Endothelial cell of umbilical vein (primary cell): ENCODE data around the gene LLPH. TPM values are rescaled to one million over a fixed set of nuclear protein-coding genes. Genes with fewer than 3 reads are reported as not detected.

ENCODE experiments used
- BruUV-seq: library from RNA; stranded (reverse); fragments of 400-500 nt; replicated peaks from 2 replicates; lab custom pipeline; 2021; lab: Mats Ljungman, UMichigan
- CTCF ChIA-PET: fragments of 300-600, 350-600 bp; sonication (Branson Sonifier 250); formaldehyde crosslinking; loops from one replicate; lab custom pipeline; 2021; ENCODE audit warnings: antibody characterized with exemption, inconsistent platforms; lab: Charles Lee
- POLR2A ChIA-PET: fragments of 300-600, 350-600 bp; sonication (Branson Sonifier 250); formaldehyde crosslinking; loops from one replicate; lab custom pipeline; 2021; ENCODE audit warnings: antibody characterized with exemption, inconsistent platforms; lab: Charles Lee
- DNase-seq: peaks from one replicate; pipeline ENCODE4 v3.0.0-alpha.2; 2011; ENCODE audit warnings: low read depth, low spot score
- FAIRE-seq: peaks from 2 replicates; lab custom pipeline; 2011; peaks lifted over from hg19 to GRCh38; lab: Jason Lieb, UNC
- H2AFZ ChIP-seq: 2 replicates; pipeline ENCODE4 v1.6.0; 2012; ENCODE audit warnings: low read depth, low read length, control low read depth, inconsistent platforms
- H3K27ac ChIP-seq: 2 replicates; pipeline ENCODE4 v1.5.1; 2011; ENCODE audit warnings: low read depth, mild to moderate bottlenecking, control low read depth, low read length, moderate library complexity; ENCODE audit not compliant: insufficient read depth
- H3K27me3 ChIP-seq, 2 experiments: 2 replicates each; pipeline versions ENCODE4 v1.6.0 to v1.6.1; 2011; ENCODE audit warnings: low read length in 2 of 2, mixed read lengths in 1 of 2; ENCODE audit not compliant: control insufficient read depth in 2 of 2, insufficient read depth in 2 of 2
- H3K36me3 ChIP-seq, 2 experiments: 2 replicates in 1 of 2; 3 replicates in 1 of 2; pipeline ENCODE4 v1.5.1; 2011; ENCODE audit warnings: low read length in 2 of 2, mild to moderate bottlenecking in 1 of 2, moderate library complexity in 1 of 2; ENCODE audit not compliant: control insufficient read depth in 2 of 2, insufficient read depth in 2 of 2; ENCODE audit errors: extremely low read depth in 1 of 2
- H3K4me1 ChIP-seq: 3 replicates; pipeline ENCODE4 v1.5.1; 2011; ENCODE audit warnings: mild to moderate bottlenecking, low read length; ENCODE audit not compliant: control insufficient read depth, insufficient read depth; ENCODE audit errors: extremely low read depth
- H3K4me2 ChIP-seq: 2 replicates; pipeline ENCODE4 v1.6.1; 2011; ENCODE audit warnings: low read length, control low read depth, mixed read lengths; ENCODE audit not compliant: insufficient read depth
- H3K4me3 ChIP-seq, 3 experiments: fragments of 200-600 bp in 1 of 3; sonication (generic), shearing (Covaris generic) in 1 of 3; replicated peaks in 1 of 3; 2 replicates each; pipeline ENCODE4 v1.5.1; 2011 to 2016; ENCODE audit warnings: control low read depth in 3 of 3, low read length in 3 of 3, mild to moderate bottlenecking in 2 of 3, inconsistent platforms in 1 of 3, low read depth in 1 of 3, moderate library complexity in 1 of 3; ENCODE audit not compliant: insufficient read depth in 1 of 3
- H3K79me2 ChIP-seq: 2 replicates; pipeline ENCODE4 v1.6.0; 2012; ENCODE audit warnings: low read length, inconsistent platforms; ENCODE audit not compliant: control insufficient read depth, insufficient read depth
- H3K9ac ChIP-seq: replicated peaks from 2 replicates; pipeline ENCODE3; 2011; ENCODE audit warnings: low read length, control low read depth; ENCODE audit not compliant: insufficient read depth; ENCODE audit errors: extremely low read depth
- H3K9me1 ChIP-seq: replicated peaks from 3 replicates; pipeline ENCODE4 v1.6.0; 2011; ENCODE audit warnings: mild to moderate bottlenecking, low read length; ENCODE audit not compliant: control insufficient read depth, insufficient read depth; ENCODE audit errors: extremely low read depth
- H3K9me3 ChIP-seq: replicated peaks from 2 replicates; pipeline ENCODE4 v1.5.1; 2012; ENCODE audit warnings: low read length, inconsistent platforms; ENCODE audit not compliant: control insufficient read depth, insufficient read depth
- H4K20me1 ChIP-seq: replicated peaks from 2 replicates; pipeline ENCODE3; 2011; ENCODE audit warnings: mild to moderate bottlenecking, low read length; ENCODE audit not compliant: control insufficient read depth, insufficient read depth; ENCODE audit errors: extremely low read depth
- EZH2 ChIP-seq: IDR thresholded peaks from 2 replicates; pipeline ENCODE4 v1.6.1; 2012; ENCODE audit warnings: borderline replicate concordance, low read depth, mild to moderate bottlenecking, moderate library complexity, low read length, inconsistent platforms; ENCODE audit not compliant: severe bottlenecking
- FOS ChIP-seq: IDR thresholded peaks from 2 replicates; pipeline ENCODE4 v1.6.1; 2011; ENCODE audit warnings: mild to moderate bottlenecking, low read length, moderate library complexity, borderline replicate concordance; ENCODE audit not compliant: insufficient read depth
- GATA2 ChIP-seq: IDR thresholded peaks from 2 replicates; pipeline ENCODE4 v1.7.0; 2011; ENCODE audit warnings: low read depth, mild to moderate bottlenecking, moderate library complexity, mixed read lengths, low read length; ENCODE audit not compliant: insufficient read length, insufficient read depth
- JUN ChIP-seq: IDR thresholded peaks from 2 replicates; pipeline ENCODE4 v1.6.1; 2011; ENCODE audit warnings: borderline replicate concordance, low read depth; ENCODE audit not compliant: insufficient read length, insufficient read depth
- MYC ChIP-seq: IDR thresholded peaks from one replicate; pipeline ENCODE4 v1.6.1; 2011; ENCODE audit warnings: mild to moderate bottlenecking, low read depth, low read length
- POLR2A ChIP-seq: IDR thresholded peaks from 2 replicates; pipeline ENCODE4 v1.6.1; 2012; ENCODE audit warnings: low read depth, mild to moderate bottlenecking, control low read depth, low read length
- POLR2AphosphoS5 ChIP-seq: IDR thresholded peaks from 2 replicates; pipeline ENCODE4 v1.6.1; 2012; ENCODE audit warnings: low read depth, mild to moderate bottlenecking, control low read depth, low read length, moderate library complexity; ENCODE audit not compliant: insufficient read depth
- dilution Hi-C: fragments of 300-500 bp; cut with MboI; formaldehyde crosslinking; loops from one replicate; pipeline ENCODE4 v1.15.0; 2019; ENCODE audit warnings: low sequenced_read_pairs; ENCODE audit not compliant: extremely low pct_ligation_motif_present
- intact Hi-C: fragments of 100-400 bp; cut with micrococcal nuclease; formaldehyde crosslinking; loops from one replicate; pipeline ENCODE4 v1.10.0; 2022
- polyA plus RNA-seq, 4 experiments: library from polyadenylated mRNA; depleted of rRNA in 3 of 4; stranded (reverse) in 3 of 4; unstranded in 1 of 4; fragments of >200 nt; gene quantifications; 2 replicates each; pipeline versions ENCODE4 v1.2.1 to v1.2.3, GENCODE V29; 2011 to 2012; ENCODE audit warnings: missing spikeins in 1 of 4
- total RNA-seq: library from RNA; stranded (reverse); gene quantifications from 2 replicates; pipeline ENCODE4 v1.2.3, GENCODE V29; 2021
- TF ChIP-seq, protein P1 (sequence below), 2 donors: IDR thresholded peaks; 1 replicate in 1 of 2; 2 replicates in 1 of 2; pipeline ENCODE4 v1.5.1; 2011; ENCODE audit warnings: low read length in 2 of 2, mild to moderate bottlenecking in 2 of 2, moderate library complexity in 2 of 2, control low read depth in 1 of 2, inconsistent platforms in 1 of 2, low read depth in 1 of 2; ENCODE audit not compliant: insufficient read depth in 1 of 2; ENCODE audit errors: extremely low read depth in 1 of 2
- TF ChIP-seq, protein P2 (sequence below): IDR thresholded peaks from 2 replicates; pipeline ENCODE4 v1.6.1; 2011; ENCODE audit not compliant: insufficient read depth, insufficient read length

The LLPH gene
- total and polyA plus RNA-seq, 2 donors (not counting 3 experiments of a cell fraction or from before 2014, with no cell fraction given): 4.0 to 34.0 TPM

- POLR2A ChIA-PET: no interaction called here
- no peak for FAIRE-seq
These were observed 10.2 kb upstream of the LLPH start for GRCh38 chr12:66140731-66141130.

More at GRCh38 chr12:66140731-66141130, 10.2 kb upstream of the LLPH start:
- peaks cover 6% of the 10 kb centered on the region for H3K9me3 ChIP-seq
- H2AFZ ChIP-seq: no peak overlapping the region
- H3K36me3 ChIP-seq: peaks cover 3 to 4% of the 10 kb centered on the region in 2 experiments
- no peaks in the 10 kb centered on the region for H4K20me1 ChIP-seq
- H3K27ac ChIP-seq: no peak overlapping the region
- no peak overlapping the region for H3K4me3 ChIP-seq
- no TSS peak for BruUV-seq
- TF ChIP-seq GATA2: no peak
- no peak for TF ChIP-seq EZH2
- TF ChIP-seq POLR2AphosphoS5: no peak
- TF ChIP-seq, protein P1, sequence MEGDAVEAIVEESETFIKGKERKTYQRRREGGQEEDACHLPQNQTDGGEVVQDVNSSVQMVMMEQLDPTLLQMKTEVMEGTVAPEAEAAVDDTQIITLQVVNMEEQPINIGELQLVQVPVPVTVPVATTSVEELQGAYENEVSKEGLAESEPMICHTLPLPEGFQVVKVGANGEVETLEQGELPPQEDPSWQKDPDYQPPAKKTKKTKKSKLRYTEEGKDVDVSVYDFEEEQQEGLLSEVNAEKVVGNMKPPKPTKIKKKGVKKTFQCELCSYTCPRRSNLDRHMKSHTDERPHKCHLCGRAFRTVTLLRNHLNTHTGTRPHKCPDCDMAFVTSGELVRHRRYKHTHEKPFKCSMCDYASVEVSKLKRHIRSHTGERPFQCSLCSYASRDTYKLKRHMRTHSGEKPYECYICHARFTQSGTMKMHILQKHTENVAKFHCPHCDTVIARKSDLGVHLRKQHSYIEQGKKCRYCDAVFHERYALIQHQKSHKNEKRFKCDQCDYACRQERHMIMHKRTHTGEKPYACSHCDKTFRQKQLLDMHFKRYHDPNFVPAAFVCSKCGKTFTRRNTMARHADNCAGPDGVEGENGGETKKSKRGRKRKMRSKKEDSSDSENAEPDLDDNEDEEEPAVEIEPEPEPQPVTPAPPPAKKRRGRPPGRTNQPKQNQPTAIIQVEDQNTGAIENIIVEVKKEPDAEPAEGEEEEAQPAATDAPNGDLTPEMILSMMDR (IDR thresholded peaks at IDR 0.05; ENCODE audit: extremely low read depth in 1 of 2, insufficient read depth in 1 of 2, low read depth in 1 of 2, low read length in 2 of 2): no peak
- TF ChIP-seq POLR2A: no peak
- no peak for TF ChIP-seq FOS
- TF ChIP-seq MYC: no peak
- no peak for TF ChIP-seq JUN
- TF ChIP-seq, protein P2, sequence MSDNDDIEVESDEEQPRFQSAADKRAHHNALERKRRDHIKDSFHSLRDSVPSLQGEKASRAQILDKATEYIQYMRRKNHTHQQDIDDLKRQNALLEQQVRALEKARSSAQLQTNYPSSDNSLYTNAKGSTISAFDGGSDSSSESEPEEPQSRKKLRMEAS: no peak
- dilution Hi-C loops: no loop called here
- no peak overlapping the region for H3K9ac ChIP-seq
- no peaks in the 10 kb centered on the region for H3K27me3 ChIP-seq
- H3K9me1 ChIP-seq: no peaks in the 10 kb centered on the region
- DNase-seq: no peak
- no peak overlapping the region for H3K4me2 ChIP-seq
- intact Hi-C loops: no loop called here
- CTCF ChIA-PET: no interaction called here
- H3K4me1 ChIP-seq: peaks cover 15% of the 10 kb centered on the region
- H3K79me2 ChIP-seq: peaks cover 4% of the 10 kb centered on the region
